Trophoblast cell (in vitro differentiated cells and primary cell): ENCODE measurements around the gene KCNQ4.

Experiments
- DNase-seq, 2 donors: peaks; one replicate each; pipeline ENCODE4 v3.0.0-alpha.2; 2016
- H2AFZ ChIP-seq: 2 replicates; pipeline ENCODE4 v1.6.1; 2013; ENCODE audit warnings: low read length, moderate library complexity, mild to moderate bottlenecking; ENCODE audit not compliant: insufficient read depth, poor library complexity
- H2AK5ac ChIP-seq: 2 replicates; pipeline ENCODE4 v1.6.1; 2013; ENCODE audit warnings: mild to moderate bottlenecking, low read length
- H2BK120ac ChIP-seq: 2 replicates; pipeline ENCODE4 v1.6.1; 2013; ENCODE audit warnings: low read length, mild to moderate bottlenecking, moderate library complexity; ENCODE audit not compliant: insufficient read depth, poor library complexity
- H2BK12ac ChIP-seq: 2 replicates; pipeline ENCODE4 v1.6.1; 2013; ENCODE audit warnings: mild to moderate bottlenecking, low read length, moderate library complexity
- H2BK5ac ChIP-seq: 2 replicates; pipeline ENCODE4 v1.6.1; 2013; ENCODE audit warnings: low read length, low read depth, moderate library complexity, mild to moderate bottlenecking; ENCODE audit not compliant: poor library complexity
- H3K14ac ChIP-seq: 2 replicates; pipeline ENCODE4 v1.6.1; 2013; ENCODE audit warnings: mild to moderate bottlenecking, low read length
- H3K18ac ChIP-seq: 2 replicates; pipeline ENCODE4 v1.6.1; 2013; ENCODE audit warnings: mild to moderate bottlenecking, low read length
- H3K23ac ChIP-seq: 2 replicates; pipeline ENCODE4 v1.6.1; 2013; ENCODE audit warnings: low read length
- H3K27ac ChIP-seq: 2 replicates; pipeline ENCODE4 v1.5.1; 2013; ENCODE audit warnings: low read depth, mild to moderate bottlenecking, inconsistent platforms, low read length, moderate library complexity
- H3K27me3 ChIP-seq: 2 replicates; pipeline ENCODE4 v1.6.1; 2013; ENCODE audit warnings: inconsistent platforms, mild to moderate bottlenecking, low read length, moderate library complexity; ENCODE audit not compliant: insufficient read depth
- H3K36me3 ChIP-seq, 2 experiments: 1 replicate in 1 of 2; 2 replicates in 1 of 2; pipeline ENCODE4 v1.6.1; 2013; ENCODE audit warnings: low read length in 2 of 2, mild to moderate bottlenecking in 2 of 2, moderate library complexity in 1 of 2; ENCODE audit not compliant: insufficient read depth in 2 of 2, control insufficient read depth in 1 of 2
- H3K4ac ChIP-seq: 2 replicates; pipeline ENCODE4 v1.6.1; 2013; ENCODE audit warnings: low read depth, mild to moderate bottlenecking, low read length, moderate library complexity
- H3K4me1 ChIP-seq, 2 experiments: 1 replicate in 1 of 2; 2 replicates in 1 of 2; pipeline ENCODE4 v1.6.1; 2013; ENCODE audit warnings: low read length in 2 of 2, mild to moderate bottlenecking in 2 of 2, moderate library complexity in 1 of 2; ENCODE audit not compliant: insufficient read depth in 2 of 2, control insufficient read depth in 1 of 2
- H3K4me2 ChIP-seq: 2 replicates; pipeline ENCODE4 v1.6.1; 2013; ENCODE audit warnings: inconsistent platforms, mild to moderate bottlenecking, low read length, moderate library complexity
- H3K4me3 ChIP-seq: 2 replicates; pipeline ENCODE4 v1.5.1; 2013; ENCODE audit warnings: mild to moderate bottlenecking, low read depth, low read length, inconsistent platforms
- H3K79me1 ChIP-seq: one replicate; pipeline ENCODE4 v1.6.1; 2013; ENCODE audit warnings: low read length
- H3K79me2 ChIP-seq: 2 replicates; pipeline ENCODE4 v1.6.1; 2013; ENCODE audit warnings: low read length, mild to moderate bottlenecking; ENCODE audit not compliant: control insufficient read depth, insufficient read depth, poor library complexity
- H3K9ac ChIP-seq: 2 replicates; pipeline ENCODE4 v1.6.1; 2013; ENCODE audit warnings: mild to moderate bottlenecking, low read length
- H3K9me3 ChIP-seq: 2 replicates; pipeline ENCODE4 v1.6.1; 2013; ENCODE audit warnings: low read depth, mild to moderate bottlenecking, control low read depth, inconsistent platforms, low read length; ENCODE audit not compliant: insufficient read depth
- H4K12ac ChIP-seq: 2 replicates; pipeline ENCODE4 v1.6.1; 2013; ENCODE audit warnings: low read depth, mild to moderate bottlenecking, low read length, moderate library complexity
- H4K8ac ChIP-seq: 2 replicates; pipeline ENCODE4 v1.6.1; 2013; ENCODE audit warnings: low read depth, mild to moderate bottlenecking, low read length, moderate library complexity
- H4K91ac ChIP-seq: one replicate; pipeline ENCODE4 v1.6.1; 2013; ENCODE audit warnings: low read depth, mild to moderate bottlenecking, low read length, moderate library complexity
- WGBS: extraction: QIAGEN DNeasy Blood & Tissue Kit; methylation state at CpG from one replicate; pipeline ENCODE4 v1.1.7; 2013; ENCODE audit warnings: missing lambda C conversion rate; ENCODE audit not compliant: insufficient read length, insufficient coverage; ENCODE audit errors: extremely low coverage; 5-methylcytosine and 5-hydroxymethylcytosine counted together

Gene KCNQ4

GRCh38 chr1:40784141-40784770 is 669 bp downstream of the KCNQ4 start:
- Histone ChIP-seq H3K9ac (no peak overlapping the region), H3K4me1 (peaks cover 8 to 9% of the 10 kb centered on the region in 2 experiments), H2AFZ (no peak overlapping the region), H3K27me3 (peaks cover 31% of the 10 kb centered on the region), H3K9me3 (peaks cover 8% of the 10 kb centered on the region), H2AK5ac (no peak overlapping the region), H3K79me2 (no peaks in the 10 kb centered on the region), H3K14ac (no peak overlapping the region), H3K4me2 (peak overlapping the region; percentile 76), H3K23ac (no peak overlapping the region), H4K91ac (no peak overlapping the region), H3K27ac (no peak overlapping the region), H3K4me3 (no peak overlapping the region), H3K36me3 (no peaks in the 10 kb centered on the region), H4K8ac (no peak overlapping the region), H2BK120ac (no peak overlapping the region), H2BK12ac (no peak overlapping the region), H4K12ac (no peak overlapping the region), H3K18ac (no peak overlapping the region), H2BK5ac (no peak overlapping the region), H3K4ac (no peak overlapping the region), H3K79me1 (no peaks in the 10 kb centered on the region)
- WGBS, result no CpG with 5 or more reads among the region's 63 CpGs
- DNase-seq, result peak in 1 of 2 donors; percentile 33

GRCh38 chr1:40784771-40785151 is 1.2 kb downstream of the KCNQ4 start:
- Histone ChIP-seq H2AK5ac (no peak overlapping the region), H3K4me1 (peaks cover 8 to 9% of the 10 kb centered on the region in 2 experiments), H3K9me3 (peaks cover 8% of the 10 kb centered on the region), H3K27me3 (peaks cover 31% of the 10 kb centered on the region), H4K91ac (no peak overlapping the region), H2BK5ac (no peak overlapping the region), H3K4me3 (no peak overlapping the region), H3K4ac (no peak overlapping the region), H2BK12ac (no peak overlapping the region), H3K79me2 (no peaks in the 10 kb centered on the region), H3K18ac (no peak overlapping the region), H3K79me1 (no peaks in the 10 kb centered on the region), H3K23ac (no peak overlapping the region), H4K12ac (no peak overlapping the region), H3K4me2 (no peak overlapping the region), H3K36me3 (no peaks in the 10 kb centered on the region), H2BK120ac (no peak overlapping the region), H2AFZ (no peak overlapping the region), H3K14ac (no peak overlapping the region), H4K8ac (no peak overlapping the region), H3K9ac (no peak overlapping the region), H3K27ac (no peak overlapping the region)
- no peak for DNase-seq
- no CpG with 5 or more reads among the region's 10 CpGs for WGBS

- Histone ChIP-seq H4K12ac (no peak overlapping the region), H2BK12ac (no peak overlapping the region), H3K4me1 (peaks cover 8 to 9% of the 10 kb centered on the region in 2 experiments), H3K4me2 (no peak overlapping the region), H3K18ac (no peak overlapping the region), H3K9me3 (peaks cover 8% of the 10 kb centered on the region), H3K4ac (no peak overlapping the region), H4K91ac (no peak overlapping the region), H3K14ac (no peak overlapping the region), H3K79me1 (no peaks in the 10 kb centered on the region), H2AFZ (no peak overlapping the region), H3K27ac (no peak overlapping the region), H2AK5ac (no peak overlapping the region), H4K8ac (no peak overlapping the region), H3K36me3 (no peaks in the 10 kb centered on the region), H3K23ac (no peak overlapping the region), H2BK5ac (no peak overlapping the region), H3K79me2 (no peaks in the 10 kb centered on the region), H3K4me3 (no peak overlapping the region), H2BK120ac (no peak overlapping the region), H3K9ac (no peak overlapping the region), H3K27me3 (peaks cover 31% of the 10 kb centered on the region)
- no CpG with 5 or more reads among the region's 7 CpGs for WGBS
- DNase-seq, result no peak
Observed at GRCh38 chr1:40785446-40785845, 1.9 kb downstream of the KCNQ4 start.

- no peak for DNase-seq
- Histone ChIP-seq H3K27me3 (peaks cover 31% of the 10 kb centered on the region), H3K9ac (no peak overlapping the region), H3K4me2 (no peak overlapping the region), H3K9me3 (peaks cover 8% of the 10 kb centered on the region), H3K23ac (no peak overlapping the region), H2BK5ac (no peak overlapping the region), H4K91ac (no peak overlapping the region), H3K18ac (no peak overlapping the region), H3K4me3 (no peak overlapping the region), H3K4me1 (peaks cover 8 to 9% of the 10 kb centered on the region in 2 experiments), H3K36me3 (no peaks in the 10 kb centered on the region), H2BK12ac (no peak overlapping the region), H3K14ac (no peak overlapping the region), H2BK120ac (no peak overlapping the region), H2AFZ (no peak overlapping the region), H3K27ac (no peak overlapping the region), H3K79me2 (no peaks in the 10 kb centered on the region), H3K4ac (no peak overlapping the region), H4K8ac (no peak overlapping the region), H3K79me1 (no peaks in the 10 kb centered on the region), H2AK5ac (no peak overlapping the region), H4K12ac (no peak overlapping the region)
- no CpG with 5 or more reads among the region's 9 CpGs for WGBS
Observed at GRCh38 chr1:40786171-40786994, 2.8 kb downstream of the KCNQ4 start.
